GM19395 (cell line): ENCODE measurements around the gene METTL26.

Experiments used
- ATAC-seq: cut with Tn5 transposase; IDR thresholded peaks from one replicate; pipeline ENCODE4 v1.9.1; 2021; ENCODE audit warnings: mild to moderate bottlenecking, moderate library complexity; ENCODE audit not compliant: unreplicated experiment

Gene METTL26

DNA sequence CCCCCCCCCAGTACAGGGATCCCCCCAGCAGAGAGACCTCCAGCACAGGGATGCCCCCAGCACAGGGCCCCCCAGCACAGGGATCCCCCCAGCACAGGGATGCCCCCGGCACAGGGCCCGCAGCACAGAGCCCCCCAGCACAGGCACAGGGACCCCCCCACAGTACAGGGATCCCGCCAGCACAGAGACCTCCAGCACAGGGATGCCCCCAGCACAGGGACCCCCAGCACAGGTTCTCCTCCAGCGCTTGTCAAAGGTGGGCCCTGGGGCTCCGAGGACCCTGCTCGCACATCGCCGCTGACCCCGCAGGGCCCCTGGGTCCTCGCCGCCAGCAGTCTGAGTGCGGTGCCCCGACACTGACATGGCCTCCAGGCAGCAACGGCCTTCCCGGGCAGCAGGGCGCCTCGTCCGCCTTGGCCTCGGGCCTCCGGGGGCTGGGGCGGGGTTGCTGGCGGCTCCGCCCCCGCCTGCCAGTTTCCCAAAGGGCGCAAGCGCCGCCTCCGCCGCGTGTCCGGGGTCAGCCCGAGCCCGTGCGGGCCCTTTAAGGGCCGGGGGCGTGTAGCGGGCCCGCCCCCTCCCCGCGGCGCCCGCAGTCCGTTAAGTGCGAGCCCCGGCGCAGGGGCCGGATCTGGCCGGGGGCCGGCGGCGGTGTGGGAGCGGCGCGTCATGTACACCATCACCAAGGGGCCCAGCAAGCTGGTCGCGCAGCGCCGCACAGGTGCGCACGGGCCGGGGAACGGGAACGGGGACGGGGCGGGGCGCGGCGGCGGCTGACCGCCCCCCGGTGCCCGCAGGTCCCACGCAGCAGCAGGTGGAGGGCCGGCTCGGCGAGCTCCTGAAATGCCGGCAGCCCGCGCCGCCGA lies 5.5 kb upstream of the METTL26 start, which contains the start of gene MCRIP2:
TSS of gene MCRIP2 (plus strand) at position 503 of the 863 bp plus-strand sequence. CDS start at position 667, 164 bp downstream.
- peak; percentile 41 for ATAC-seq

DNA sequence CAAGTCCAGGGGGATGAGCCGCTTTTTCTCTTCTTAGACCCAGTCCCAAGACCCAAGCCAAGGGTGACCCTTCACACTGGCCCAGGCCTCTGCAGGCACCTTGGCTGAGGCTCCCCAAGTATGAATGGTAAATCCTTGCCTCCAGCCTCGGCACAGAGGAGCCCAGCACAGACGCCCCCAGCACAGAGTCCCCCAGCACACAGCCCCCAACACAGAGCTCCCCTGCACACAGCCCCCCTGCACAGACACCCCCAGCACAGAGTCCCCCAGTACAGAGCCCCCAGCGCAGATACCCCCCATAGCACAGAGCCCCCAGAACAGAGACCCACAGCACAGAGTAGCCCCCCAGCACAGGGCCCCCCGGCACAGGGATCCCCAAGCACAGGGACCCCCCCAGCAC lies 4.5 kb upstream of the METTL26 start:
- no peak for ATAC-seq

DNA sequence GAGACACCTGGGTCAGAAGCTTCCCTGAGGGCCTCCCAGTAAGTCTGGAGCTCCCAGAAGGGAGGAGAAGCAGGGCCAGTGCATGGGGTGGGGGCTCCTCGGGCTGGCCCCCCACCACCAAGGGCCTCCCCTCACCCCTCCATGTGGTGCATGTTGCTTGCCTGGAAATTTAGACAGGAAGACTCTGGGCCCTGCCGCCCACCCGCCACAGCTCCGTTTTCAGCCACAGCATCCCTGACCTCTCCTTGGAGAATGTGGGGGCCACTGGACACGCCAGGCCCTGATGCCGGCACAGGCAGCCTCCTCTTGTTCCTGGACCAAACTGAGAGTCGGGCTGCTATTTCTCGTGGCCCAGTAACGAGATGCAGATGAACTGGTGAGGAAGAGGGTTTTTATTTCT lies 2.7 kb upstream of the METTL26 start:
- no peak for ATAC-seq

DNA sequence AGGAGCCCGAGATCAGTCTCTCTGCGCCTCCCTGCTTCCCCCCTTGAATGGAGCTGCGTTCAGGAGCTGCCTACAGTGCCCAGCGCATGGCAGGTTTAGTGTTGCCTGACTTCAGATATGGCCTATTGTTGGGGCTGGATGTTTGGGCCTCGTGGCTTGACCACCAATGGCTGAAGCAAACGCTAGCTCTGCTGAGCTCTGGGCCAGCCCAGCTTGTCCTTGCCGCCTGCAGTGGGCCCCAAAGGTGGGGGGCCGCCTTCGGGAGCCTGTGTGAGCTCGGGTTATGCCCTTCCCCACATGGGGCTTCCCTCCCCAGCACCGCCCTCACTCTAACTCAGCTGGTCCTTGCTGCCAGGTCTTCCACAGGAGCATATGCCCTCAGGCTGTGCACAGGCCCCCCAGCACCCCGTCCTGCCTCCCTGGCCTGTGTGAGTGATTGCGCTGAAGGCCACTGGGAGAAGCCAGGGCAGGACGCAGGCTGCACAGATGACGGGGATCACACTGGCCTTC lies 2.0 kb upstream of the METTL26 start:
- no peak for ATAC-seq

DNA sequence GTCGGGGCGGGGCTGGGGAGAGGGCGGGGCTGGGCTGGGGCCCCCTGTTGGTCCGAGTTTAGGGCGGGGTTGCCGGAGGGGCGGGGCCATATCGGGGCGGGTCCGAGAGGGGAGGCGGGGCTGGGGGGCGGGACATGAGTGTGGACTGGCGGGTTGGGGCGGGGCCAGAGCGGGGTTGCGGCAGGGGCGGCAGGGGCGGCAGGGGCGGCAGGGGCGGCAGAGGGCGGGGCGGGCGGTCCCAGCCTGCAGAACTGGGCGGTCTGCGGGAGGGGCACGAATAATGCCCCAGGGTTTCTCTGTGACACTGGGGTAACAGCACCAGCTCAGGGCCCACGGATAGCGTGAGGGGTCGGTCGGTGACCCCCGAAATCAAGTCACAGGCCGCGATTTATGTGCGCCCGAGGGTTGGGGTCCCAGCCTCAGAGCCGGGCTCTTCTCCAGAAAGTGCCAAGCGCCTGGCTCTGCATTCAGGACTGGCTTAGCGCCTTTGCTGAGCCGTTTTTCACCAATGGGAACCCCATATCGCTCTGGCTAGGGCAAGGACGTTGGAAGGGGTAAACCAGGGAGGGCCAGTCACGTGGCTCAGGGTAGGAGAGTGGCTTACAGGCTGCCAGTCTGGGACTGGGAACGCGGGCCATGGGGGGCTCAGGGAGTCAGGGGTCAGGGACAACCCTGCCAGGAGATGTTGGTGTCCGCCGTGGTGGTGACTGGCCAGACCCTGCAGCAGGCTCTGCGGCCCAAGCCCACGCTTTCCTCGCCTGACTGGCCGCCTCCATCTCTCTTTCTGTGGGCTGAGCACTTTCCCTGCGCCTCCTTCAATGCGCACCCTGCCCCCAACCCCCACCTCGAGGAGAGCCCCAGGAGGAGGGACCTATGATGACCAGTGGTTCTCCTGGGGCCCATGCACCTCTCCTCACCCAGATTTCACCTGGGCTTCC lies 1.2 kb upstream of the METTL26 start:
- no peak for ATAC-seq

DNA sequence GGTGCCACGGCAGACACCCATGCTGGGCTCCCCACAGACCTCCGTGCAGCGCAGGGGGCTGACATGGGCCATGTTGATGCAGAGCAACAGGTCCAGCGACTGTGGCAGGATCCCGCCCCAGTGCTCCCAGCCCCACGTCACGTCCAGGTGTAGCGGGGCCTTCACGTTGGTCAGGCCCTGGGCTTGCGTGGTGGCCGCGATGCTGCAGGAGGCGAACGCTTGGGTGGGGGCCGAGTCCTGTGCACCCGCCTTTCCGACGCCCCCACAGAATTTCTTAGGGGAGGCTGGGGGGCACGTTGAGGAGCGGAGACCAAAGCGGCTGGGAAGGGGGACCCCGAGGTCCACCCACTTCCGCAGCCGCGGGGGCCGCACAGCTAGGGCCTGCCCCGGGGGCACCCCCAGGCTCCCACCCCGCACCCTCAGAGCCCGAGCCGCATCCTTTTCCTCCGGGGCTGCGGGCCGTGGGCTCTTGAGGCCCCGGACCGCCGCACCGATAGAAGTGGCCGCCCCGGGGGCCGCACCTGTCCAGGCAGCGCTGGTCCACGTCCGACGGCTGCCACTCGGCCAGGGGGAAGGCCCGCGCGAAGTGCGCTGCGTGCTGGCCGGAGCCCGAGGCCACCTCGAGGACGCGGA lies 416 bp downstream of the METTL26 start:
- no peak for ATAC-seq

DNA sequence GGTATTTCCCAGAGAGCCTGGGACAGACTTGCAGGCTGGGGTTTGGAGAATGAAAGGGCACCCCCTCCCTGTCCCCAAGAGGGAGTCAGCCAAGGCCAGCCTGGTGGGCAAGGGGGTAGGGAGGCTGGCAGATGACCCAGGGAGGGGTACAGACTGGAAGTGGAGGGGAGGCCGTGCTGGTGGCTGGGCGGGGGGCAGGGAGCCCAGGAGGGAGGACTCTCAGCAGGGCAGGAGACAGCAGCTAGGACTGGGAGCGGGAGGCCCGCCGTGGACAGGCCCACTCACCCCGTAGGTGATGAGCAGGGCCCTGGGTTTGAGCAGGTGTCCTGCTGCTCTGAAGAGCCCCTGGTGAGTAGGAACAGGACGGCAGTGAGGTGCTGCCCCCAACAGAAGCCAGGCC lies 1.1 kb downstream of the METTL26 start:
- ATAC-seq = no peak

DNA sequence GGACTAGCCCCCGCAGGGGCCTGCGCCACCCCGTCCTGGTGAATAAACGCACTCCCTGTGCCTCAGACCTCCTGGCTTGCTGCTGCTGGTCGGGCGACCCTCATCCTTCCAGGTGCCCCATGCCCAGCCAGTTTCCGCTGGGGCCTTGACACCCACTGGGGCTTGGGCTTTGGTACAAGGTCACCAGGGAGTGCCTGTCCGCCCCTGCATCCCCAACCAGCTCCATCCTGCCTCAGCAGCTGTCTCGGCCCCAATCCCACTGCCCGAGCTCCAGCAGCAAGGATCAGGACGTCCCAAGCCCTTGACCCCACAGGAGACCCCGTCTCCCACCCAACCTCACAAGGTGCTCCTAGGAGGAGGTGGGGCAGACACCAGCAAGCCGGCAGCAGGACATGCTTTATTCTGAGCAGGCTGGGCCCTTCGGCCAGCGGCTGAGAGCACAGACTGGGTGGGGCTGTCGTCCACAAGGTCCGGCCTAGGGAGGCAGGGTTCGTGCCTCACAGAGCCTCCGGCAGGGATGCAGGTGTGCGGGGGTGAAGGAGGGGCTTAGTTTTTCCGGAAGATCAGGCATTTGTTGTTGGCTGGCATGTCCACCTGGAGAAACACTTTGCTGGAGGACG lies 1.9 kb downstream of the METTL26 start:
- no peak for ATAC-seq

DNA sequence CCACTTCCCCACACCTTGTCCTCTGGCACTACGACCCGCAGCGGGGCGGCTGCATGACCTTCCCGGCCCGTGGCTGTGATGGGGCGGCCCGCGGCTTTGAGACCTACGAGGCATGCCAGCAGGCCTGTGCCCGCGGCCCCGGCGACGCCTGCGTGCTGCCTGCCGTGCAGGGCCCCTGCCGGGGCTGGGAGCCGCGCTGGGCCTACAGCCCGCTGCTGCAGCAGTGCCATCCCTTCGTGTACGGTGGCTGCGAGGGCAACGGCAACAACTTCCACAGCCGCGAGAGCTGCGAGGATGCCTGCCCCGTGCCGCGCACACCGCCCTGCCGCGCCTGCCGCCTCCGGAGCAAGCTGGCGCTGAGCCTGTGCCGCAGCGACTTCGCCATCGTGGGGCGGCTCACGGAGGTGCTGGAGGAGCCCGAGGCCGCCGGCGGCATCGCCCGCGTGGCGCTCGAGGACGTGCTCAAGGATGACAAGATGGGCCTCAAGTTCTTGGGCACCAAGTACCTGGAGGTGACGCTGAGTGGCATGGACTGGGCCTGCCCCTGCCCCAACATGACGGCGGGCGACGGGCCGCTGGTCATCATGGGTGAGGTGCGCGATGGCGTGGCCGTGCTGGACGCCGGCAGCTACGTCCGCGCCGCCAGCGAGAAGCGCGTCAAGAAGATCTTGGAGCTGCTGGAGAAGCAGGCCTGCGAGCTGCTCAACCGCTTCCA lies 2.6 kb downstream of the METTL26 start:
- ATAC-seq = no peak

DNA sequence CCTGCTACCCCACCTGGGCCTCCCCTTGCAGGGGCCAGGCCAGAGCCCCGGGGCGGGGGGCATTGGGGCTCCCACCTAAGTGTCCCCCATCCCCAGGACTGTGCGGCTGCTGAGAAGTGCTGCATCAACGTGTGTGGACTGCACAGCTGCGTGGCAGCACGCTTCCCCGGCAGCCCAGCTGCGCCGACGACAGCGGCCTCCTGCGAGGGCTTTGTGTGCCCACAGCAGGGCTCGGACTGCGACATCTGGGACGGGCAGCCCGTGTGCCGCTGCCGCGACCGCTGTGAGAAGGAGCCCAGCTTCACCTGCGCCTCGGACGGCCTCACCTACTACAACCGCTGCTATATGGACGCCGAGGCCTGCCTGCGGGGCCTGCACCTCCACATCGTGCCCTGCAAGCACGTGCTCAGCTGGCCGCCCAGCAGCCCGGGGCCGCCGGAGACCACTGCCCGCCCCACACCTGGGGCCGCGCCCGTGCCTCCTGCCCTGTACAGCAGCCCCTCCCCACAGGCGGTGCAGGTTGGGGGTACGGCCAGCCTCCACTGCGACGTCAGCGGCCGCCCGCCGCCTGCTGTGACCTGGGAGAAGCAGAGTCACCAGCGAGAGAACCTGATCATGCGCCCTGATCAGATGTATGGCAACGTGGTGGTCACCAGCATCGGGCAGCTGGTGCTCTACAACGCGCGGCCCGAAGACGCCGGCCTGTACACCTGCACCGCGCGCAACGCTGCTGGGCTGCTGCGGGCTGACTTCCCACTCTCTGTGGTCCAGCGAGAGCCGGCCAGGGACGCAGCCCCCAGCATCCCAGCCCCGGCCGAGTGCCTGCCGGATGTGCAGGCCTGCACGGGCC lies 3.4 kb downstream of the METTL26 start:
- no peak for ATAC-seq

DNA sequence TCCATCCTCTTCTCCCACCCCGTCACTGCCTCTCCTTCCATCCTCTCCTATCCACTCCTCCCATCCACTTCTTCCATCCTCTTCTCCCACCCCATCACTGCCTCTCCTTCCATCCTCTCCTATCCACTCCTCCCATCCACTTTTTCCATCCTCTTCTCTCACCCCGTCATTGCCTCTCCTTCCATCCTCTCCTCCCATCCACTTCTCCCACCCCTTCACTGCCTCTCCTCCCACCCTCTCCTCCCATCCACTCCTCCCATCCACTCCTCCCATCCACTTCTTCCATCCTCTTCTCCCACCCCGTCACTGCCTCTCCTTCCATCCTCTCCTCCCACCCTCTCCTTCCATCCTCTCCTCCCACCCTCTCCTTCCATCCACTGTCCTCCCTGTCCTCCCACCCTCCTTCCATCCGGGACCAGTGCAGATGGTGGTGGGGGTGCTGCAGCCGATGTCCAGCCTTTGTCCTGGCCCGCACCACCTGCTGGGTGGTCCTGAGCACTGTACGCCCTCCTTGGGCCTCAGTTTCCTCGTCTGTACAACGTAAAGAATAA lies 4.2 kb downstream of the METTL26 start:
- ATAC-seq = no peak

DNA sequence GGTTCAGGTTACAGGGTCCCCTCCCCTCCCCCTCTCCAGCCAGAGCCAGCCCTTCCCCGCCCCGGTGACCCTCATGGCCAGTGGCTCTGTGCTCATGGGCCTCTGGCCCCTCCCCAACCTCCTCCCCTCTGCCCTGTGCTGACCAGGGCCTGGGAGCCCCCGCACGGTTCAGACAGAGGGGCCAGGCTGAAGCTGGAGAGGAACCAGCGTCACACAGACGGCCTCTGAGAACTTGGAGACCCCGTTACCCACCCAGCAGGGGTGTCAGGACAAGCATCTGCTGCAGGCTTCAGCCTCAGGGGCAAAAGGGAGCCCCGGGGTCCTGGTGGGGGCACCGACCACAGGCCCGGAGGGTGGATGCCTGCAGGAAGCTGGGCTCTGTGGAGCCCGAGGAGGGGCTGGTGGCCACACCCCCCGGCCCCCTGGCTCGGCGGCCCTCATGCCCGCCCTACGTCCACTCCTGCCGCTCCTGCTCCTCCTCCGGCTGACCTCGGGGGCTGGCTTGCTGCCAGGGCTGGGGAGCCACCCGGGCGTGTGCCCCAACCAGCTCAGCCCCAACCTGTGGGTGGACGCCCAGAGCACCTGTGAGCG lies 5.2 kb downstream of the METTL26 start, which contains the start of gene WFIKKN1:
TSS of gene WFIKKN1 (plus strand) at position 171 of the 591 bp plus-strand sequence. CDS start at position 440, 269 bp downstream.
- no peak for ATAC-seq

DNA sequence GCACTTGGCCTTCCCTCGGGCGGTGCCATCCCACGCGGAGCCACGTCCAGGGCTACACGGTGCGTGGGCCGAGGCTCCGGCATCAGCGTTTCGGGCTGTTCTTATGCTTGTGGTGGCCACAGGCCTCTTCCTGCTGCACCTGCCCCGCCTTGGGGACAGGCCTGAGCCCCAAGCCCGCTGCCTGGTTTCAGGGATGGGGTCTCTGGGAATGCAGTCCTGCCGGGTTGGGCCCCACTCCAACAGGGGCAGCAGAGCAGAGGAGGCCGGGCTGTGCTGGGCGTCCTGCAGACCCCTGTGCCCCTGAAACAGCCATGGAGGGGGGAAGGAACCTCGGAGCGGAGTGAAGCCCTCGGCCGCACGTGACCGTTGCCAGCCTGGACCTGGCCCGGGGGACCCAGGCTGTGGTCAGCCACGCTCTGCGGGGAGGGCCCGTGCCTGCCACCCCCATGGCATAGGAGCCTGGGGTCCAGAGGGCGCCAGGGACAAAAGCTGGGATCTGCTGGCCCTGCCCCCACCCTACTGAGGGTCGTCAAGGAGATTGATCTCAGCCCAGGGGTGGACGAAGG lies 5.8 kb downstream of the METTL26 start:
- no peak for ATAC-seq

DNA sequence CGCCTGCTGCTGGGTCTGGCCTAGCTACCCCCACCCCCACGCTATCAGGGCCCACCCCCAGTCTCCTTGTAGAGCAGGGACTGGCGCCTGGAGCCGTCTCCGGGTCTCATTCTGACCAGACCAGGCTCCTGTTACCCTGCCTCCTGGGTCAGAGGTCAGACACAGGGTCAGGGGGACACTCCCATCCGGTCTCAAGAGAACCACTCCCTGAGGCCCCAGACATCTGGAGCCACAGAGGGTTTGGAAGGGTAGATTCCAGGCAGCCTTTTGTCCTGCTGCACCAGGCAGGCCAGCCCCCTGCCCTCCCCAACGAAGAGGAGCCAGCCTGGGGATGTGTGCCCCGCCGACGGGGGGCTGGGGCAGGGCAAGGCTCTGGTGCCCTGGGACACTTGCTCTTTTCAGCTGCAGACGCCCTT lies 6.3 kb downstream of the METTL26 start:
- ATAC-seq = no peak

DNA sequence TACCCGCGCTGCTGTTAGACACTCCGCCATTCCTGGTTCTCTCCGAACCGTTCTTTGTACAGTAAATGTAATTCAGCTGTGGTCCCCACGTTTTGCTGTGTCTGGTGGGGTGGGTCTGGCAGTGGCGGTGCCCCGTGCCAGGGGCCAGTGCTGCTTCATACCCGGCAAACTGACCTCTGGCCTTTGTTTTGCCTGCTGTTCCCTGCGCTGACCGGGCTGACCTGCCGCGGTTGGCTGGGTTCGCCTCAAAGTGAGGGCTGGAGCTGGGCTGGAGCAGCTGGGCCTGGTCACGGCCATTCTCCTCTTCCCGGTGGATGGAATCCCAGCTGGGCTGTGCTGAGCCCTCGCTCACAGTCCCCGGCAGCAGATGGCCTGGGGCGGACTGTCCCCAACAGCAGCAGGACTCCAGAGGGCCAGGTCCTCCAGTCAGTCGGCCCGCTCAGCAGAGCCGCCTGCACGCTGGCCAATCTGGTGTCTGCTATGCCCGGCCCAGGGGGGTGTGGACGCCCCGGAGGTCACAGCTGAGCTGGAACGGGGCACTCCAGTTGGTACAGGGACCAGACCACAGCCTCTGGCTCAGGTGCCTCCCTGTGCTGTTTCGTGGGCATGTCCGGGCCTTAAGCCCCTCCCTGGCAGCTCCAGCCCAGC lies 6.8 kb downstream of the METTL26 start:
- ATAC-seq = no peak

DNA sequence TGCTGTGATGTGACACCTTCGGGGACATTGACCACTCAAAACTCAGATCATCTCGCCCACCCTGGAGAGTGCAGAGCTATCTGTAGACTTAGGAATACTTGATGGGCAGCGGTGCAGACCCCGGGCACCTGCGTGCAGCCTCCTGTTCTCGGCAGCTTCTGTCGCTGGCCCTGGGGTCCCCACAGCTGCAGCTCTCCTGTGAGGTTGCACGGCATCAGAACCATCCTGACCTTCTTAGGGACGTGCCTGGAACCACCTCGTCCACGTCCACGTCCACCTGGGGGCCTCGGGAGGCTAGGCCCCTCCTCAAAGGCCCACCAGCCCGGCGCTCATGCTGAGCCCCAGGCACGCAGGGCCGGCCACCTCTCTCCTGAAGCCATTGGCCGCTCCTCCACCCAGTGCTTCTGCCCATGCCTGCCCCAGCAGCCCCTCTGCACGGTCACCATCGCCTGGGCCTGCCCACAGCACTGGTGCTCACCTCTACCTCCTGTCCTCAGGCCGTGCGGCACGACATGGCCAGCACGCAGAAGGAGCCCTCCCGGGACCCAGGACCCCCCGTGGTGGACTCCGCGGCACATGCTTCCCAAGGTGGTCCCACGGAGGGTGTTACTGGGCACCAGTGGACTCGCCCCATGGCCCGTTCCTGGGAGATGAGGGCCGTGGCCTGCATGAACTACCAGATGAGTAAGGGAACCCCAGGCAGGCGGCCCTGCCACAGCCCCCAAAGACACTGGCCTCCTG lies 7.6 kb downstream of the METTL26 start:
- no peak for ATAC-seq
